ENCODE data around the gene LUC7L2.
"Not testable (repeated sequence)": the region's sequence is repeated elsewhere in the genome, so short reads cannot be mapped to it uniquely, and the experiment has no call there.

LUC7L2 gene, protein sequence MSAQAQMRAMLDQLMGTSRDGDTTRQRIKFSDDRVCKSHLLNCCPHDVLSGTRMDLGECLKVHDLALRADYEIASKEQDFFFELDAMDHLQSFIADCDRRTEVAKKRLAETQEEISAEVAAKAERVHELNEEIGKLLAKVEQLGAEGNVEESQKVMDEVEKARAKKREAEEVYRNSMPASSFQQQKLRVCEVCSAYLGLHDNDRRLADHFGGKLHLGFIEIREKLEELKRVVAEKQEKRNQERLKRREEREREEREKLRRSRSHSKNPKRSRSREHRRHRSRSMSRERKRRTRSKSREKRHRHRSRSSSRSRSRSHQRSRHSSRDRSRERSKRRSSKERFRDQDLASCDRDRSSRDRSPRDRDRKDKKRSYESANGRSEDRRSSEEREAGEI

GRCh38 chr7:139359366-139360209, at the start of gene LUC7L2:
Gene LUC7L2 (plus strand): TSS chr7:139359894. CDS start chr7:139360262, 368 bp downstream.
- DNase-seq, result peak; percentile 78 to 100 (median 99)

DNA sequence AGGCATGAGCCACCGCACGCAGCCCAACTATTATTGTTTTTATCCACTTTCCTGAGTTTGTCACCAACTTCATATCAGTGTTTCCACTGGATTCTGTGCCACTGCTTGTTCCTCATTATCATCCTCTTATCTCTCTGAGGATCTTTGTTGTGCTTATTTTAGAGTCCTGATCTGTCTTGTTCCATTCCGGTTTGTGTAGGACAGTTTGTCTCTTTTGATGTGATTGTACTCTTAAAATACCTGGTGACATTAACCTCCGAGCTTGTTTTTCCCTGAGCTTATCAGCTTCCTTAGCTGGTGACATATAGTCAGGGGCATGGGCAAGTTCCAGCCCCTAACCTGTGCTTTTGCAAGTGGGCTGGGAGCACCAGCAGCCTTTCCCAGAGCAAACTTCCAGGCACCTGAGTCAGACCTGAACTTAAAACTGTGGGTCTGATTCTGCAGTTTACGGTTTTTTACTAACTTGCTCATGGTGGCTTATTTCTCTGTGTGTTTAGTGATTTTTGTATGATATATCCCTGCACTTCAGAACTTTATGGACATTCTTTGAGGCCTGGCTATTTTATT, 41.7 kb upstream of the LUC7L2 start:
- no peak for DNase-seq

GRCh38 chr7:139321071-139321745, 38.5 kb upstream of the LUC7L2 start:
- no peak for DNase-seq

DNA sequence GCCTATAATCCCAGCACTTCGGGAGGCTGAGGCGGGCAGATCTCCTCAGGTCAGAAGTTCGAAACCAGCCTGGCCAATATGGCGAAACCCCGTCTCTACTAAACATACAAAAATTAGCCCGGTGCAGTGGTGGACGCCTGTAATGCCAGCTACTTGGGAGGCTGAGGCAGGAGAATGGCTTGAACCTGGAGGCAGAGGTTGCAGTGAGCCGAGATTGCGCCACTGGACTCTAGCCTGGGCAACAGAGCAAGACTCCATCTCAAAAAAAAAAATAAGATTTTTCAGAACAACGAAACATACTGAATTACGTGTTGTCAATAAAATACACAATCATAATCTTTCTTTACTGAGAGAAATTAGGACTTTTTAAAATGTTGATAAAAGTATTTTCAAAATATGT, 35.0 kb upstream of the LUC7L2 start:
- not testable (repeated sequence) for DNase-seq

GRCh38 chr7:139328375-139328774, 31.3 kb upstream of the LUC7L2 start:
- DNase-seq, result no peak

- no peak for DNase-seq
These were observed 30.6 kb upstream of the LUC7L2 start for GRCh38 chr7:139329119-139329518.

DNA sequence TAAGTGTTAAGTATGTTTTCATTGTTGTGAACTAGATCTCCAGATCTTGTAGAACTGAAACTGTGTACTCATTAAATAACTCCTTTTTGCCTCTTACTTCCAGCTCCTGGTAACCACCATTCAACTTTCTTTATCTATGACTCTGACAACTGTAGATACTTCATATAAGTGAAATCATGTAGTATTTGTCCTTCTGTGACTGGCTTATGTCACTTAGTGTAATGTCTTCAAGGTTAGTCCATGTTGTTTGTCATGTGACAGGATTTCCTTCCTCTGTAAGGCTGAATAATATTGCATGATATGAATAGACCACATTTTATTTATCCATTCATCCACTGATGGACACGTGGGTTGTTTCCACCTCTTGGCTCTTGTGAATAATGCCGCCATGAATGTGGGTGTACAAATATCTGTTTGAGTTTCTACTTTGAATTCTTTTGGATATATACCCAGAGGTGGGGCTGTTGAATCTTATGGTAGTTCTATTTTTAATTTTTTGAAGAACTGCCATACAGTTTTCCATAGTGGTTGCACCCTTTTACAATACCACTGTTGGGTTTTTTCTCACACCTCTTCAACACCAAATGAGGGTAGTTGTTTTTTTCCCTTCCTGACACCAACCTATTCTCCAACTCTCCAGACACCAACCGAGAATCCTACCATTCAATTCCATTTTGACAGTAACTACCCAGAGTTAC, 29.2 kb upstream of the LUC7L2 start:
- no peak for DNase-seq

GRCh38 chr7:139332697-139333359, 26.9 kb upstream of the LUC7L2 start:
- no peak for DNase-seq

DNA sequence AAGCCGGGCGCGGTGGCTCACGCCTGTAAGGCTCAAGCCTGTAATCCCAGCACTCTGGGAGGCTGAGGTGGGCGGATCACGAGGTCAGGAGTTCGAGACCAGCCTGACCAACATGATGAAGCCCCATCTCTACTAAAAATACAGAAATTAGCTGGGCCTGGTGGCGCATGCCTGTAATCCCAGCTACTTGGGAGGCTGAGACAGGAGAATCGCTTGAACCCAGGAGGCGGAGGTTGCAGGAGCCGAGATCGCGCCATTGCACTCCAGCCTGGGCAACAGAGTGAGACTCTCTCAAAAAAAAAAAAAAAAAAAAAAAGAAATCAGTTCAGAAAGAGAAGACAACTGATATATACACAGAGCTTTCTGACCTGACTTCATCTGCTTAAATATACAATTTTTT, 26.3 kb upstream of the LUC7L2 start:
- not testable (repeated sequence) for DNase-seq

DNA sequence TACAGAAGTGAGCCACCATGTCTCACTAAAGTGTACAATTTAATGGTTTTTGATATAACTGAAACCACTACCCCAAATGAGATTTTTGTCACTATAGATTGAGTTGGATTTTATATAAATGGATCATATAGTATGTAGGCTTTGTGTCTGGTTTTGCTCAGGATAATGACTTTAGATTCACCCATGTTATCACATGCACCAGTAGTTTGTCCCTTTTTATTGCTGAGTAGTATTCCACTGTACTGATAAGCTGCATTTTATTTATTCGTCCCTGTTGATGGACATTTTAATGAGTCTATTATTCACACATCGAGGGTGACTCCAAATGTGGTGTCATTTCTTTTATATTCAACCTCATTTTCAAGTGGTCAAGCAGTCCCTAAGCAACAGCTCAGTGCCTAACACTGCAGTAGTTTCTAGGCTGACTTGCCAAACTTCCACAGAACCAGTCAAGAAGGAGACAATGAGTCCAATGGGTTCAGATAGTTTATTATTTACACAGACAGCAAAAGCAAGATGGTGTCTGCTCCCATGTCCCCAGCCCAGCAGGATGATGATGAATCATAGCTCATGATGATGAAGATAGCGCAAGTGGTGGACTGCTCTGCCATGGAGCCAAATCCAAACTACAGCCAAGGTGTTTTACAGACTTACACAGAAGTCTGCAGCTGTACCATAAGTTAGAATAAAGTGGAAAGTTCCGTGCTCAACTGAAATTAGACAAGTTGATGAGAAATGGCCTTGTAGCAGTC, 25.1 kb upstream of the LUC7L2 start:
- DNase-seq, result no peak

DNA sequence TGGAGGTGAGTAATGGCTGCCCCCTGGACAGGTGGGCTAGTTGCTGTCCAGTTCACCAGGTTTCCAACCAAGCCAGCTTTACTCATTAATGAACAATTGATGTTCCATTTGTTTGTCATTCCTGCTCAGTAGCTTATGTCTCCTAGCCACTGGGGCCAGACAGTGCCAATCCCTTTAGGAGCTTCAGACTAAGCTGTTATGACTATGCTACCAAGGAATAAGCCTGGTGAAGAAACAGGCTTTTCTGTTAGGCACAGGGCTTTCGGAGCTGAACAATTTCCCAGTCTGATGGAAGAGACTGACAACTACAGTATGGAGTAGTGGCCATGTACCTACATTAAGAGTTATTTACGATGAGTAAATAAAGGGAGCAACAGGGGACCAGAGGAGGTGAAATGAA, 20.7 kb upstream of the LUC7L2 start:
- no peak for DNase-seq

GRCh38 chr7:139339698-139340036, 20.0 kb upstream of the LUC7L2 start:
- DNase-seq, result no peak

- DNase-seq, result peak; percentile 82 to 100 (median 96)
These were observed 19.5 kb upstream of the LUC7L2 start for GRCh38 chr7:139340037-139340807.

- no peak for DNase-seq
These were observed 19.0 kb upstream of the LUC7L2 start for GRCh38 chr7:139340808-139341057.

DNA sequence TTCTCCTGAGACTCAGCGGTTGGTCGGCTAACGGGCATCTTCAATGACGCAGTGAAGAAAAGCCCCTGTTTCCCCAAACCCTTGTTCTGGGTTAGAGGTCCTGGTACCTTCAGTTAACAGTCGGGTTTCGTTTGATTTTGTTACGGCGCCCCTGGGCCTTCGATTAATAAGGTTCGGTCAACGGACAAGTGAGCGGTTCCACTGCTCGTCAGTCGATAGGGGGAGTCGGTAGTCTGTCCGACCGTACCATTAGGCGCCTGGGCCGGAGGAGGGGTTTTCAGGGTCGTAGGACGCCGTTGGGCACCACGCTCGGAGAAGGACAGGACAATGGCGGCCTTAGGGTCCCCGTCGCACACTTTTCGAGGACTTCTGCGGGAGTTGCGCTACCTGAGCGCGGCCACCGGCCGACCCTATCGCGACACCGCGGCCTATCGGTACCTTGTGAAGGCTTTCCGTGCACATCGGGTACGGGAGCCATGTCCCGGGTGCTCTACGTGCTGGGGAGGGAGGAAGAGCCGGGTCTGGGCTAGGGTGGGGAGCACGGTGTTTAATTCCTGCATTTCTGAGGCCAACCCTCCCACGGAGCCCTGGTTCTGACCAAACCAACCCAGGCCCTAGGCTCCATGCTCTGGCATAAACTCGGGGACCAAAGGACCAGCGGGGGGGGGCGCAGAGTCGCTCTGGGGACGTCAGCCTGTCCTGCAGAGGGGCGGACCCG, 18.5 kb upstream of the LUC7L2 start, which contains the start of gene FMC1:
Gene FMC1, plus strand, starts transcription at position 280 of the 718 bp plus-strand sequence. Its CDS starts 48 bp downstream, at position 328.
- peak; percentile 65 to 97 (median 92) for DNase-seq

DNA sequence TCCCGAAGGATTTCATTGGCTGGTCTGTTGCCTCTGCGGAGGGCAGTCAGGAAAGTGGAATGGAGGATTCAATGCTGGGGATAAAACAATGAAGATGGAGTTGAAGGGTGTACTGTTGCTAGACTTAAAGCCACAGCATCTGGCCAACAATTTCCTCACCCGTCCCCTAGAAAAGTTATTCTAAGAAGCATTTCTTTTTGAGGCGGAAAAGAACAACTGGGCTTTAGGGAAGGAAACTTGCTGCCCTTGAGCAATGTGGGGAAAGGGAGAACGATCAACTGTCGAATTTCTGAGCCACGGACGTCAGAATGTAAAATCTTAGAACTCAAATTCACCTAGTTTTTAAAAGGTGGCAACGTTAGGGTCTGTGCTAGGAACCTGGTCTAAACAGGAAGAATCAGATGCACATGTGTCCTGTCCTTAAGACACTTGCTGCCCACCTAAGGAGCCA, 17.9 kb upstream of the LUC7L2 start:
- no peak for DNase-seq

GRCh38 chr7:139345042-139345441, 14.7 kb upstream of the LUC7L2 start:
- no peak for DNase-seq

DNA sequence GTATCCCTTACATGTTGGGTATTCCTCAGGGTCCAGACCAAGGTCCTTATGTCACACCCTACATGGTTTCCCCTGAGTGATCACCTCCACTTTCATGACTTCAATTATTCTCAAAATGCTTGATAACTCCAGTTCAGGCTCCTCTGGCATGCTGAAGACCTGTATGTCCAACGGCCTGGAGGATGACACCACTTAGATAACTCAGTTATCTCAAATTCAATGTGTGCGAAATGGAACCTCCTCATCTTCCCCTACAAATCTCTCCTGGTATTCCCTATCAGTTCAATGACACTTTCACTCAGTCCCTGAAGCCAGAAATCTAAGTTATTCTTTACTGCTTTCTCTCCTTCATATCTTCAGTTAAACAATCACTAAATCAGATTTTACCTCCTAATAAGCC, 8.7 kb upstream of the LUC7L2 start:
- no peak for DNase-seq
